Fibroblast of peridontal ligament (primary cell): ENCODE results near the gene SESN3.
A peak's percentile ranks its signal among the peaks of the same experiment; 100 is the strongest.
"Not testable (repeated sequence)": the region's sequence is repeated elsewhere in the genome, so short reads cannot be mapped to it uniquely, and the experiment has no call there.

ENCODE experiments used
- DNase-seq: peaks from one replicate; pipeline ENCODE4 v3.0.0-alpha.2; 2010; ENCODE audit errors: extremely low read depth

The SESN3 gene, protein sequence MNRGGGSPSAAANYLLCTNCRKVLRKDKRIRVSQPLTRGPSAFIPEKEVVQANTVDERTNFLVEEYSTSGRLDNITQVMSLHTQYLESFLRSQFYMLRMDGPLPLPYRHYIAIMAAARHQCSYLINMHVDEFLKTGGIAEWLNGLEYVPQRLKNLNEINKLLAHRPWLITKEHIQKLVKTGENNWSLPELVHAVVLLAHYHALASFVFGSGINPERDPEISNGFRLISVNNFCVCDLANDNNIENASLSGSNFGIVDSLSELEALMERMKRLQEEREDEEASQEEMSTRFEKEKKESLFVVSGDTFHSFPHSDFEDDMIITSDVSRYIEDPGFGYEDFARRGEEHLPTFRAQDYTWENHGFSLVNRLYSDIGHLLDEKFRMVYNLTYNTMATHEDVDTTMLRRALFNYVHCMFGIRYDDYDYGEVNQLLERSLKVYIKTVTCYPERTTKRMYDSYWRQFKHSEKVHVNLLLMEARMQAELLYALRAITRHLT

DNA sequence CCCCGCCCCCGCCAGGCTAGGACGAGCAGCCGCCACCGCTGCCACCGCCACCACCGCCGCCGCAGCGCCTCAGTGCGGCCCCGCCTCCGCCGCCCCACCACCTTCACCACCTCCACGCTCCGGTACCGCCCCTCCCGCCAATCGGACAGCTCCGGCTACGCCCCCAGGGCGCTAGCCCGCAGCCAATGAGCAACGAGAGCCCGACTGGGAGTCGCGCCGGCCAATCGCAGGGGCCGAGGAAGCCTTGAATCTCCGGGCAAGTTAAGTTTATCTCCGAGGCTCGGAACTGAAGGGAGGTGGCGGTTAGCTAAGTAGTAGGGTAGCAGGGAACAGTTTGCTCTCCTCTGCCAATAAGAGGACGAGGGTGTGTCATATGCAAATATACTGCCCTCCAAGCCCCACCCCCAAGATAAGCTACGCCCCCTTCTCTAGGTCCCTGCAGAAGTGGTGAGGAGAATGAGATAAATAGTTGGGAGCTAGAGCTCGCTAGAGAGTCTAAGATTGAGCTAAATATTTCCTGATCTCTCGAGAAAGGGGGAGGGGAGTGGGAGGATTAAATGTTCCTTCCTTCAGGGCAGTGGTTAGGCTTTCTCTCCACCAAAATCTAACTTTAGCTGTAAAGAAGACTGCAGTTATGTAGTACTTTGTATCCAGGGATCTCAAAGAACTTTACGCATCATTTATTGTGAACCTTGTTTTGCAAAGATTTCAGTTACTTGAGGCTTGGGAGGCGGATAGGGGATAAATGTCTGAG is at the start of gene SESN3:
Gene SESN3, minus strand, starts transcription at position 76 of the 754 bp plus-strand sequence. CDS start 342 bp downstream, outside the sequence.
- peak; percentile 99 for DNase-seq

DNA sequence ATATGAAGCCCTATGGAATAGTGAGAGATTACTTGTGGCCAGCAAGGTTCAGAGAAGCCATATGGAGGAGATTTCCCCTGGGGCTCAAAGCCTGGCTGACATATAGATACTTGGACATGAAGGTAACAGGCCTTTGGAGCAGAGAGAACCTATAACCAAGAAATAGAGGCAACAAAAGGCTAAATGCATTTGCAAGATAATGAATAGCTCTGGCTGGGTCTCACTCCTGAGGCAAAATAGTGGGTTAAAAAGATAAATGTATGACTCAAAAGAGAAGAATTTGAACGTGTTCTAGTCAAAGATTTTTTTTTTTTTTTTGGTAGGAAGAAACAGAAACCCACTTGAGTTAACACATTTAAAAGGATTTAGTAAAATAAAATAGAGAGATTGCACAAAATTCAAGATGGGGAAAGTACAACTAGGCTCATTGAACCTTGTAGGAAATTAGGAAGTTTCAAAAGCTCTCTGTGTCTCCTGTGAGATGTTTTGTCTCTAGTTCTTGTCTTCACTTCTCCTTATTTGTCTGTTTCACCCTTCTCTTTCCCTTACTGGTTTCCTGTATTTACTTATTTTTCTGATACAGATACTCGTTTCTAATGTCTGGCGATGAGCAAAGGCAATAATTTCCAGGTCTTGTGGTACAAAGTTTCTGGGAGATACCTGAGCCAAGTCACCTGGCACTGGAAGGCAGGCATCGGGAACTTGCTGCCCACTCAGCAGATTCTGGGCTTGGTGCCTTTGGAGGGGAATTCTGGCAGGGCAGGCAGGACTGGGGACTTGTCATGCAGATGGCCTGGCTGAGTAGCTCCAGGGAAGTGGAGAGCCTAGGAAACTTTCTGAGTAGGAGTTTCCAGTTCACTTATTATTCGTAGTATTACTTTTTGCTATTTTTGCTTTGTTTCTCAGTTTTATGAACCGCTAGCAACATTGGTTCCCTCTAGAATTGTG is 49.2 kb upstream of the SESN3 start:
- no peak for DNase-seq

DNA sequence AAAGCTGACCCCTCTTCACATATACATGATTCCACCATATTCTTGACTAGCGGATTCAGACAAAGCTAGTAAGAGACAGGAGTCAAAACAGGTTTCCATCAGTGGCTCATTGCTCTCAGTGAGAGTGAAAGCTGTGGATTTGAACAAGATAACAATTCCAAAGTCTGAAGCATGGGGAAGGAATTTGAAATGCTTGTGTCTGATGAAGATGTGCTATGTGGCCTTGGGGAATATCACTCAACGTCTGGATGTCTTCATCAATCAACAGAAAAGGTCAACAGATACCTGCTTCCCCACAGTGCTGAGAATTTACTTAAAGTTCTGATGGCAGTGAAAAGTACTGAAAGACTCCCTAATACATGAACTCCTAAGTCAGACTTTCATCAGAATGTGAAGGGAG is 46.9 kb upstream of the SESN3 start:
- no peak for DNase-seq

DNA sequence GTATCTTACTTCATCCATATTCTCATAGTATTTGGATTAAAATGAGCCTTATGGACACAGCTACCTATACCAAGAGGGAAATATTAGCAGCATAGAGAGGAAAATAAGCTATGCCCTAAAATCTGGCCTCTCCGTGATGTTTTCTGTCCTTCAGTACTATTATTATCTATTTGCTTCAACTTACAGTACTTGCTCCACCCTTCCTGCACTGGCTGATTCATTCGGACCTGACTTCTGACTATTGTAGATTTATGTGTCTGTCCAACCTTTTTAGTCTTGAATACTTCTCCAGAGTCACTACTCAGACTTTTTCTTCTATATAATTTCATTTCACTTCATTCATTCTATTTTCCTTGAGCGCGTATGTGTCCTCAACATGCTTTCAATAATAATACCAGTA is 45.1 kb upstream of the SESN3 start:
- no peak for DNase-seq

DNA sequence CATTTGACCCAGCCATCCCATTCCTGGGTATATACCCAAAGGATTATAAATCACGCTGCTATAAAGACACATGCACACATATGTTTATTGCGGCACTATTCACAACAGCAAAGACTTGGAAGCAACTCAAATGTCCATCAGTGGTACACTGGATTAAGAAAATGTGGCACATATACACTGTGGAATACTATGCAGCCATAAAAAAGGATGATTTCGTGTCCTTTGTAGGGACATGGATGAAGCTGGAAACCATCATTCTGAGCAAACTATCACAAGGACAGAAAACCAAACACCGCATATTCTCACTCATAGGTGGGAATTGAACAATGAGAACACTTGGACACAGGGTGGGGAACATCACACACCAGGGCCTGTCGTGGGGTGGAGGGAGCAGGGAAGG is 42.6 kb upstream of the SESN3 start:
- not testable (repeated sequence) for DNase-seq

DNA sequence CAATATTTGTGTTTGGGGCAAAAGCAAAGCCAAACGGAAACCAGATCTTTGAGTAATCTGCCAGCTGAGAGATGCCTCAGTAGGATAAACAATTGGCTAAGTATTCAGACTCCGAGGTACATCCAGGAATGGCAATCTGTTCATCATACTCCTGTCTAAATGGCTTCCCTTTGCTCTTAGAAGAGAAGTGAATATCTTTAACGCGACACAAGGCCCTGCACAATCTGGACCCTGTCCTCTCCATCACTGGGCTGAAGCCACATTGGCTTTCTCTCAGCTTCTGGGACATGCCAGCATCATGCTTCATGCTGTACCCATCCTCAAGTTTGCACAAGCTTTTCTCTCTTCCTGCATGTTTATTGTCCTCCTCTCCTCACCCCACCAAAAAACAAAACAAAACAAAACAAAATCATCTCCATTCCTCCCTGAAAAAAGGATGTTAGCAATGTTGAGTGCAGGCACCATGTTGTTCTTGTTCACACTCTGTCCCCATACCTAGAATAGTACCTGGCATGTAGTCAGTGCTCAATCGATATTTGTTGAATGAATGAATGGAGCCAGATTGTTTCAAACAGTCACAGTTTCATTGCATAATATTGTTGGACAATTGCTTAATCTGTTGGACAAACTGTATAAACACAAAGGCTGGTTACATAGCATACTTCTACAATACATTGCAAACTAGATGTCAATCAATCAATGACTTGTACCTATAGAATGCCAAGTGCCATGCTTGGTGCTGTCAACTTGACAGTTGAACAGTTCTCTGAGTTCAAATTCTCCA is 38.2 kb upstream of the SESN3 start:
- no peak for DNase-seq

DNA sequence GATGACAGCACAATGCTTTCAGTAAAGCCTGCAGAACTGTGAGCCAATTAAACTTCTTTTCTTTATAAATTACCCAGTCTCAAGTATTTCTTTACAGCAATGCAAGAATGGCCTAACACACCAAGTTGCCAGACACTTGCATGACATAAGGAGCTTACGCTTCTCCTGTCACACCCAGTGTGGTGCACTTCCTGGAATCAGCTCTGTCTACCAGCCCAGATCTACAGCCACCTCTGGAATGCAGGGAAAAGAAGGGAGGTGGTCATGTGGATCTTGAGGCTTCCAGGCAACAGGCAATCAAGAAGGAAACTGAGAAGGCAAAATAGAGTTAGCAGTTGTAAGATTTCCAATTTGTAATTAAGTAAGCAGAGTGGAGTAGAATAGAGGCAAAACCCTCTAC is 37.4 kb upstream of the SESN3 start:
- DNase-seq, result peak; percentile 11

DNA sequence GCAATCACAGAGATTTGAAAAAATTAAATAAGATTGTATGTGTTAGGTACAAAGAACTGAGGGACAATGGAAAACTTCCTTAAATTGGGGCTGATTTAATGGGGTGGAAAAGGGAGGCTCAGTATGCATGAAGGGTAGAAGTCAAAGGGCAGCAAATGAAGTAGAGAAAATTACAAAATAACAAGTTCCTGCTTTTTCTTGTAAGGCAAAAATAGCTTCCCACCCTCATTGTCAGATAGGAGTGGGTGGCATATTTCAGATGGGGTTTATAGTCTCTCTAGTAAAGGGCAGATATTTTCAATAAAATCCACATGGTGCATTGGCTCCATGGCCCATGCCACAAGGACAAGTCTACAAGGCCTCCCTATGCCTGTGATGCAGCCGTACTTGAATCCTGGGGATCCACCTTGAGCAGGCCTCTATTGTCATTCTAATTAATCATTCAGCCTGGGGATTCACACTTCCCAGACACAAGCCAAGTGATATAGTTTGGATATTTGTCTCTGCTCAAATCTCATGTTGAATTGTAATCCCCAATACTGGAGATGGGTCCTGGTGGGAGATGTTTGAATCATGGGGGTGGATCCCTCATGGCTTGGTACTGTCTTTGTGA is 36.7 kb upstream of the SESN3 start:
- DNase-seq, result no peak

DNA sequence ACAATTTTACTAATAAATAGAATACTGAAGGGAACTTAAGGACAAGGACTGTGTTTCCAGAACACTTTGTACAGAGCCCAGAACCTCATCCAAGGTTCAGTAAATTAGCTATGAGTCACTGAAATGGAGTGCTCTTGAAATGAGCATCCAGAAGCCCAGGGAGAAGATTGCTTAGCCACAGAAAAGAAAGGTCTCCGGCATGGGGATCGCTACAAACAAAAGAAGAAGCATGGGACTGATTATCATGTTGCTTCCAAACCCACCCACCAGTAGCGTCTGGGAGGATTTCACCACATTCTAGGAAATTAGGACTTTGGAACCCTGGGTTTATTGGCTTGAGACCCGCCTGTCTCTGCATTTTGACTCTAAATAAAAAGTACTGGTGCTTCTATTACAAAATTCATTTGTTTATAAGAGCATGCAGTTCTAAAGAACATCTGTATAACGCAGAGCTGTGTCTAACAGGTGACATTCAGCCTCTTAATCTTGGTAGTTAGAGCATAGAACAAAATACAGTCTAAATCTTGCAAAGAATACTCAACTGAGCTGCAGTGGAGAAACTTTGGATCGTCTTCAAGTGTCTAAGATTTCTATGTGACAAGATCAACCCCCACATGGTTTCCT is 35.9 kb upstream of the SESN3 start:
- DNase-seq, result peak; percentile 39

DNA sequence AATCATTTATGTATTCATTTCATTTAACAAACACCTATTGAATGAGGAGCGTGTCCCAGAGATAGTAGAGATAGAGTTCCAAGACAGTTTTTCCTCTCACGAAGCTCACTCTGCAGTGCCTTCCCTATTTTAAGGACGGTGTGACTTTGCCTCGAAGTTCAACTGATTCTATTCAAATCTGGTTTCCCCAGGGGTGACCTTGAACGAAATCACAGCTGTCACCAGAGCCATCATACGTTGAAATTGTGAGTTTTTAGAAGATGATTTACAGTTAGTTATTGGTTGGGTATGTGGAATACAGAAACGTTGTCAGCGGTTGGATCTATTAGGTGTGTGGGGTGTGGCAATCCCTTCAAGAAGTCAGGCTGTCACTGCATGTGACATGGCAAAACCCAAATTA is 33.9 kb upstream of the SESN3 start:
- DNase-seq, result no peak

DNA sequence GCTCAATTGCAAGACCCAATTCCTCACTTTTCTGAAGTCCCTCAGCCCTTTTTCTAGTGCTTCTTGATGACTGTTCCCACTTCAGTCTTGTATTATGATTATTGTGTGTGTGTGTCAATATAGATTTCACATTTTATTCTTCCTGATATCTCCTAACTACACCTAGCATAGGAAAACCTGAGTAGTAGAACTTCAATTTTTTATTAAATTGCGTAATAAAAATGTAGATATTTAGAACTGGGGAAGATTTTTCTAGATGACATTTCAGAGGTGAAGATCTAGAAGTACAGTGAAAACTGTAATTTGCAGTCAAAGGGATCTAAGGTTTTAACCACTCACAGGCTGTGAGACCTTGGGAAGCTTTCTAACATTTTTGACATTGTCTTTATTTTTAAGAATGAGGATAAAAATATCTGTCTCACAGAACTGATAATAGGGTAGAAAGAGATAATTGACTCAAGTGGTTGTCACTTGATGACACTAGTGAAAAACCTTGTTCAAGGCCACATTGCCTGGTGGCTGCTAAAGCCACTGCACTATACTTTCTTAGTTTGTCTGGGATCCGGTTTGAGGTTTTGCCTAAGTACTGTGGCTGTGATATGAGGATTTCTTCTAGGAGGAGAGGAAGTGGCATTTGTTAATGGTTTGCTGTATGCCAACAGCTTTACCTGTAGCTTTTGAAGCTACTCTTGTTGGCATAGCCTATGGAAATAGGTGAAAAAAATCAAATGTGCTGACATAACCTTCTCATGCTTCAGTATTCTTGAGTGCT is 32.2 kb upstream of the SESN3 start:
- DNase-seq, result no peak

DNA sequence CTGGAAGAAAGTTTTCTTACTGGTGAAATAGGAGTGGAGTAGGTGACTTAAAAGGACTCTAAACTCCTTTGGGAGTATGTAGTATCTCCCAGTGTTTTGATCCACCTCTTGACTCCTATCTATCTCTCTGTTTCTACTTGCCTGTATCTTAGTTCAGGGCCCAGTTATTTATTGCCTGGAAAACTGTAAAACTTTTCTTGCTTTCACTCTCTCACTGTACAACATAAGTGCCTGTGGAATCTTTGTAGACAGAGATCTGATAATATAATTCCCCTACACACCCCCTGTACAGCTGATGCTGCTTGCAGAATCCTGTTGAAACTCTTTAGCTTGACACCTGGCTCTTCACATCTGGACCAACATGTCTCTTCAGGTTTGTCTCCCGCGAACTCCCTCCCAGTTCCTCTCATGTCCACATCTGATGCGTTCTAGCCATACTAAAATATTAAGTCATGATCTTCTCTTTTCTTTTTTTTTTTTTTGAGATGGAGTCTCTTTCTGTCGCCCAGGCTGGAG is 26.5 kb upstream of the SESN3 start:
- DNase-seq, result no peak

DNA sequence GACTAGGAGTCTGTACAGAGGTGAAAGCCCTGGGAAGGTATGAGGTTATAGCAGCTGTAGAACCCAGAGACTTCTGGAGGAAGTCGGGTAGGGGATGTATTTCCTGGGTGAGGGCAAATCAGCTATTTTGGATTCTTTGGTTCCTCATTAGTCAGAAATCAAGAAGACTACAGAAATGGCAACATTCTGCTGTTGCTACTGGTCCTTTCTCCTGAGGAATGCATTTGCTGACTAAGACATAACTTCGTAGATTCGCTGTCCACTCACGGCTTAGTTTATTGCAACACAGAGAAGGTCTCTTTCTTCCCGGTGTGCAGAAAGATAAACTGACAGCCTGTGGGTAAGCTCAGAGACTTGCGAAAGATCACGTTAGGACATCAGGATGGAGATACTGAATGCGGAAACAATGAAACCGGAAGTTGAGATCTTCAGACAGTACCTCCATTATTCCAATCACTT is 25.3 kb upstream of the SESN3 start:
- DNase-seq, result no peak

DNA sequence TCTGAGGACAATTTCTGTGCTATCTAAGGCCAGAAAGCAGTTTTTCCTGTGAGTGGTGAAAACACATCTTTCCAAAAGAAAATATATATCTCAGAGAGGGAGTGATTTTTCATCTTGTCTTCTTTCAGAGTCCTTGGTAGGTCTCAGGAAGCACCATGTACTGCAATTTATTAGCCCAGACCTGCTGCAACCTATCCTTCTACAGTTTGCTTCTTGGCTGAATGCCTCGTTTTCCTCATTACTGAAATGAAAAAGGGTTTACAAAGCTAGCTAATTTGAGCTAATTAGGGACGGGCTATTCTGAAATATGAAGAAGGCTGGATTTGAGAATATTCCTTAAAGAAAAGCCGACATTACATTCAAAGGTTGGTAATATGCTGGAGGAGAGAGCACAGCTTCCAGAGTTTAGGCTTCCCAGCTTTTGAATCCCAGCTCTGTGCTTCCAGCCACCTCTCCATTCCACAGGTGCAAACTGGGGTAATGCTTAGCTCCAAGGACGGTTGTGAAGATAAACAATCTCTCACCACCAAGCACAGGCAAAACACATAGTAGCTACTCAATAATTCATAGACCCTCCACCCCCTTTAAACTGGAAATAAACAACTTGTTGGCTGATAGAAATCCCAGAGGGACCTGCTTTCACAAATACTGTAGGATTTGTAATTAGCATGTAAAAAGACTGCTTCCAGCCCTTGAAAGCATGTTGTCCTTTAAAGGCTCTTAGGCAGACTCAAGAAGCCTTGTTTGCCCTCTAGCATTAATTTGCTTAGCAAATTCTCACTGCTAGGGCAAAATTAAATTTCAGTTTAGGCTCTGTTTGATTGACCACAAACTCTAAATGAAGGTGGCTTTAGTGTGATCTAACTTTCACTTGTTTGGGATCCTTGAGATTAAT is 24.5 kb upstream of the SESN3 start:
- DNase-seq, result no peak

DNA sequence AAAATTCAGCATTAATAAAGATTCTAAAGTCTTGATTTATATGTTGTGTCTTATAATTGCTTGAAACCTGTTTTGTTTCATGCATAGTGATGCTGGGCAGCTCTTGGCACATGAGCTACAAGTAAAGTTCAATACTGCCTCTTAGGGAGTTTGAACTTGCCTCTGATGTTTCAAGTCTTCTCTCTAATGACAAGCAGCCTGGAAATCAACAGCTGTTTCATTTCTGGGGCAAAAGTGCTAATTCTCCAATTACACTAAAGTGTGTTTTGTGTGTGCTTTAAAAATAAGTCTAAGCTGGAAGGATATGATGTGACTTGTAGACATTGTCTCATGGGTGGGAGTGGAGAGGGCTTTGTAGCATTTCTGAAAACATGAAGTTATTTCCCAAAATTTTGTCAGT is 23.7 kb upstream of the SESN3 start:
- no peak for DNase-seq

DNA sequence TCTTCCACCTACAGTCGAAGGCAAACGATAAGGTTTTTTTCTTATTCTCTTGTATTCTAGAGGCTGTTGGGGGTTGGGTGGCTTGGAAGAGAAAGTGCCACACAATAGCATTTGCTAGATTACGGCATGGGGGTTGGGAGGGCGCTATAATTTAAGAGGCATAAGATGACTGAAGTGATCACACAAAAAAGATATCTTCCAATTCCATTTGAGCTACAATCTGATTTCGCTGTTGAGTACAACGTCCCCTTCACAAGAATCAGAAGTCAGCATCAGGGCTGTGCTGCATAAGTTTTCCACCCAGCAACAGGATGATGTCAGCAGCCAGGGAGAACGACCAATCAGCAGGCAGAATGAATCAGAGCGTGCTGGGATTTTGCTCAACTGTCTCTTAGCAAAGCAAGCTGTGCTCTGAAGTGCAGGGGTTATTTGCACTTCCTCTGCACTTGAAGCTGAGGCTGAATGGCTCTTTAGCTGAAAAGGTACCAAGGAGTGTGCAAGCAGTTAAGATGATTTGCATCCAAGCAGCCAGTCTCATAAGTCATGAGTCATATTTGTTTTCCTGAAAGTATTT is 23.2 kb upstream of the SESN3 start:
- DNase-seq, result peak; percentile 93

DNA sequence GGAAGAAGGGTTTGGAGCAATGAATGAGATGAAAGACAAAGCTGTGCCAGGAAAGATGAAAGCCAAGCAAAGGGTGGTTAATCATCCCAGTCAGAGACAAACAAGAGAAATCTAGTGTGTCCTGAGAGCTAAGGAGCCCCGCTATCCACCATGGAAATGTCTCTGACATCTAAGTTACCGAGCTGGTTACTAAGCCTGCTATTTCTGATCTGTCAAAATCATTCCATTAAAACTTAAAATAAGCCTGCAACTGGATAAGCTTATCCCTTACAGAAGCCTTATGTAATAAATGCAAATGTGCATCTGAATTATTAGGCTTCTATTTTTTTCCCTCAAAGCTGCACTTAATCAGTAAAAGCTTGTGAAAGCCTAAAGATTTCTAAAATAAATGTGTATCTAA is 22.1 kb upstream of the SESN3 start:
- DNase-seq, result no peak

DNA sequence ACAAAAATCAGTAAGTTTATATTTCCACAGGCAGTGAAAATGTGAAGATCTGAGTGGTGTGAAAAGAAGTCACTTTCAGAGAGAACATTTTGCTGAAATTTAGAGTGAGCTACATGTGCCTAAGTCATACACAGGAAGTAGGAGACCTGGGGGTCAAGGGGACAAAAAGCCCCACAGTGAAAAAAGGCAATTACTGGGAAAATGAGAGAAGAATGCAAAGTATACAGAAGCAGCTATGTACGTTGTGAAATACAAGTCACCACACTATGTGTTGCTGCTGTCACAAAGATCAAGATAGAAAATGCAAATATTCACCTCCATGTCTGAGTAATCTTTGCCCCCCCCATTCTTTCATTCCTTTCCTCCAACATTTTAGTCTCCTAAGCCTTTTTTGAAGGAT is 21.6 kb upstream of the SESN3 start:
- DNase-seq, result no peak
